Hematopoietic multipotent progenitor cell treated with erythropoietin and hydrocortisone succinate and interleukin-3 and kit ligand, for 8 days (in vitro differentiated cells): ENCODE measurements around the gene ADCY7.

Source experiments
- DNase-seq: peaks from one replicate; pipeline ENCODE4 v3.0.0-alpha.2; 2015

The ADCY7 gene

GRCh38 chr16:50300942-50301625 lies 34.7 kb downstream of the ADCY7 start:
- DNase-seq: no peak

- DNase-seq: no peak
These were observed 35.5 kb downstream of the ADCY7 start for GRCh38 chr16:50301626-50302471.

GRCh38 chr16:50302472-50303005 lies 36.2 kb downstream of the ADCY7 start:
- DNase-seq: no peak

GRCh38 chr16:50303041-50303604 lies 36.8 kb downstream of the ADCY7 start:
- no peak for DNase-seq

GRCh38 chr16:50303605-50304466 lies 37.5 kb downstream of the ADCY7 start:
- no peak for DNase-seq

- DNase-seq: no peak
These were observed 38.4 kb downstream of the ADCY7 start for GRCh38 chr16:50304467-50305440.

- DNase-seq: no peak
These were observed 39.2 kb downstream of the ADCY7 start for GRCh38 chr16:50305441-50306061.

- DNase-seq: no peak
These were observed 39.9 kb downstream of the ADCY7 start for GRCh38 chr16:50306287-50306686.

GRCh38 chr16:50308237-50308965 lies 42.0 kb downstream of the ADCY7 start:
- DNase-seq: no peak

- no peak for DNase-seq
These were observed 42.8 kb downstream of the ADCY7 start for GRCh38 chr16:50309156-50309526.

GRCh38 chr16:50309527-50310307 lies 43.4 kb downstream of the ADCY7 start:
- no peak for DNase-seq

GRCh38 chr16:50310308-50311133 lies 44.2 kb downstream of the ADCY7 start:
- DNase-seq: no peak

- no peak for DNase-seq
These were observed 44.8 kb downstream of the ADCY7 start for GRCh38 chr16:50311134-50311528.

GRCh38 chr16:50311891-50312501 lies 45.6 kb downstream of the ADCY7 start:
- DNase-seq: no peak

- DNase-seq: peak; percentile 90
These were observed 47.5 kb downstream of the ADCY7 start for GRCh38 chr16:50313596-50314478.

GRCh38 chr16:50314665-50315064 lies 48.3 kb downstream of the ADCY7 start:
- DNase-seq: no peak
